IPS-18c (cell line): Measurements from ENCODE around the gene DPYD.

Experiments
- H3K4me3 ChIP-seq: 2 replicates; pipeline ENCODE4 v1.7.0; 2013; ENCODE audit warnings: low read depth, mild to moderate bottlenecking, low read length, moderate library complexity; ENCODE audit not compliant: insufficient read depth
- H3K9me3 ChIP-seq: one replicate; pipeline ENCODE4 v1.6.1; 2013; ENCODE audit warnings: mild to moderate bottlenecking, low read length, moderate library complexity; ENCODE audit not compliant: control insufficient read depth, insufficient read depth

Gene DPYD

GRCh38 chr1:97424209-97424608 lies 496.6 kb downstream of the DPYD start:
- H3K4me3 ChIP-seq = no peak overlapping the region
- no peaks in the 10 kb centered on the region for H3K9me3 ChIP-seq

DNA sequence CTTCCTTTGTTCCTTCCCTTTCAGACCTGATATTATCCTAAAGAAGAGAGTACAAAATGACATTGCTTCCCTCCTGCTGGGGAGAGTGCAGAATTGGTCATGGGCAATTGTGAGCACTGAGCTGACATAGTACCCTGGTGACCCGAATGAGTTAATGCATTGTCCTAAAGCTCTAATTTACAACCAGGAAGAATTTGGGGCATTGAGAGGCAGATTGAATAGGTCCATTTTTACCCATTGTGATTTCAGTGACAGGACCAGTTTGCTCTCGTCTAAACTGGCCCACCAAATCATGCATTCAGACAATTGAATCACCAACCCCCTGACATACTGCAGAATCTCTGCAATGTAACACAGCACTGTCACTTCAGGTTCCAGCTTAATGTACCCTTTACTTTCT lies 497.4 kb downstream of the DPYD start:
- Histone ChIP-seq H3K9me3 (no peaks in the 10 kb centered on the region), H3K4me3 (no peak overlapping the region)

- Histone ChIP-seq H3K9me3 (no peaks in the 10 kb centered on the region), H3K4me3 (no peak overlapping the region)
Measured at GRCh38 chr1:97417661-97418060, 503.2 kb downstream of the DPYD start.

DNA sequence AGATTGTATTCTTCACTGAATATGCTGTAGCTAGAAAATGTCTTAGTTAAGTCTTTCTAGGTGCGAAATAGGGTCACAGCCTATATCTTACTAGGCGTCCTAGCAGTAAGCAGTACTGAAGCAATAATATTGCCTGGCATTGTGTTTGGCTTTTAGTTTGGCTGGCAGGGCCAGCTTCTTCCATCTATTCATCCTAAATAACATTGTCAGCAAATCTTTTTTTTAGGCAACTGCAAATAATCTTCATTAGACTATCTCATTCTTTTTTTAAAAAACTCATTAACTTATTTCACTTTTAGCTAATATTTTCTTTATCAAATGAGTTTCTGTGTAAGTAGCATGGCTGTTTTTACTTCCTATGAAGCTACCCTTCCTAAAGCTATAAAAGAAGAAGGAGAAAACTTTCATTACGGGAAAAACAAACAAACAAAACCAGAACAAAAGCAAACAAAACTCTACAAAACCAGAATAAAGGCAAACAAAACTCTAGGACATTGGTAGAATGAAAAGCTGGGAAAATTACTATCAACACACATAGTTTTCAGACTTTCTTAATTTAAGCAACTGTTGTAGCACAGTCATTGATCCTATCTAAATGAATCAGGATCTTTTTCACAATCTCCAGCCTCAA lies 506.0 kb downstream of the DPYD start:
- Histone ChIP-seq H3K4me3 (no peak overlapping the region), H3K9me3 (no peaks in the 10 kb centered on the region)

DNA sequence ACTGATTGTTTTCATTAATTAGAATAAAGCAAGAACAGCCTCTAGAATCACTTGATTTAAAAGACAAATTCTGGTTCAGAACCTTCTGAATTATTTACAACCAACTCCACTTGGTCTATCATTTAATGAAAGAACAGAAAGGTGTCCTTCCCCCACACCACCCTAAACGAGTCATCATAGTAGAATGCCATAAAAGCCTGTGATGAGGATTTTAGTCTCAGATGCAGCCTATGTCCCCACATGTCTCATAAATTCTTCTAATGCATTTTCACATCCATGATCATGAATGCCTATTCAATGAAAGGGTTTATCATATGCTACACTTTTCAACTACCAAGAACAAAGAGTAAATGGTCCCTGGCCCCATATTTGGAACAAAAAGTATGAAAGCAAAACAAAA lies 508.1 kb downstream of the DPYD start:
- peaks cover 2% of the 10 kb centered on the region for H3K9me3 ChIP-seq
- no peak overlapping the region for H3K4me3 ChIP-seq

- Histone ChIP-seq H3K4me3 (no peak overlapping the region), H3K9me3 (peaks cover 2% of the 10 kb centered on the region)
Measured at GRCh38 chr1:97412166-97412565, 508.7 kb downstream of the DPYD start.

- no peak overlapping the region for H3K4me3 ChIP-seq
Measured at GRCh38 chr1:97396463-97396862, 524.4 kb downstream of the DPYD start.

GRCh38 chr1:97392701-97393100 lies 528.1 kb downstream of the DPYD start:
- Histone ChIP-seq H3K4me3 (no peak overlapping the region), H3K9me3 (no peaks in the 10 kb centered on the region)

More at GRCh38 chr1:97396463-97396862, 524.4 kb downstream of the DPYD start:
- H3K9me3 ChIP-seq = peaks cover 2% of the 10 kb centered on the region

DNA sequence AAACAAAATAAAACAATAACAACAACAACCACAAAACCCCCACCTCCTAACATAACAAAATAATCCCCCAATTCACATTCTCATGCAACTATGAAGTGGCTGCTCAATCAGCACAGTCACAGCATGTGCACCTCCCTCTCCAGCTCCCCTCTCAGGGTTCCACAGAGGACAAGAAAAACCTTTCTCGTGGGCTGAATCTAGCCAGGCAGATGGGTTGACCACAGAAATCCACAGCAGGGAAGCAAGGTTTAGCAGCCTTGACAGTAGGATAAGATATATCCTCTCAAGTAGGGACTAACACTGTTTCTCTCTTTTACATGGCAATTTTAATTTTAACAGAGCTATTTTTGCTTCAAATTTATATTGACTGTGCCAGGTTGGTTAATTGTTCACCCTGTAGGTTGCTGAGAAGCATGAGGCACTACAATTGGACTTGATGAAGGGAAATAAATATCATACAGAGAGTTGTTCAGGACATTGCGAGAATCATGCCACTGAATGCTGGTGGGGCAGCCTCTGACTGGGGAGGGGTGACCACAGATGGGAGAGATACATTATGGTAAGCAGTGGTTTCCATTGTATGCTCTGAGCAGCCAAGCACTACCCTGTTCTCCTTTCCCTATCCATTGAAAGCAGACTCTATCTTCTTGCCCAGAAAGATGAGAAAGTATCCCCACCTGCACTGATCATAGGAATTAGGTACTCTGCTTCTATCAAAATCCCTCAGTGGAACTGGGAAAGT lies 535.1 kb downstream of the DPYD start:
- Histone ChIP-seq H3K9me3 (no peaks in the 10 kb centered on the region), H3K4me3 (no peak overlapping the region)

DNA sequence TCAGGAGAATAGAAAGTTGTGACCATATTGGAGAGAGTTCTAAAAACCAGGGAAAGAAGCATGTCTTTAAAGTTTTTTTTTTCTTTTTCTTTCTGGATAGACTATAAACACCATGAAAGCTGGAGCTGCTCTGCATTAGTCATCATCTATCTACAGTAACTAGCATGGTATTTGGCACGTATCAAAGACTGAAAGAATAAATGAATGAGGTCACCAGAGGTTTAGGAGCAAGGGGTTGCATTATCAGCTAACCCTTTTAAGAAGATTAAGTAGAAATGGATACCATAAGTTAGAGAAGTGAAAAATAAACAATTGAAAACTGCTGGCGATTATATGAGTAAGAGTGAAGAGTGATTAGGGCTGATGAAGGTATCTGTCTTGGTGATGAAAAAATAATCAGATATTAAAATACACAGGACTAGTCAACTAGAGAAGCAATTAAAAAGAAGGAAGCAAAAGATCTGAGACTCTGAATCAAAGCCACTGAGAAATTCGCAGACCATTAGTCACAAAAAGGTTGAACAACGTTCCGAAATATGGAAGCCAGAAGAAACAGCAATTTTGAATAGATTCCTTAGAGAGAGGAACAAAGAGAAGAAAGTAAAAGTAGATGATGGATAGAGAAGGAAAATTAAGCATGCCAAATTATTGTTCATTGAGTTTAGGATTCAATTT lies 536.4 kb downstream of the DPYD start:
- H3K4me3 ChIP-seq = no peak overlapping the region
- H3K9me3 ChIP-seq = no peaks in the 10 kb centered on the region

GRCh38 chr1:97383797-97384196 lies 537.0 kb downstream of the DPYD start:
- Histone ChIP-seq H3K4me3 (no peak overlapping the region), H3K9me3 (no peaks in the 10 kb centered on the region)

- Histone ChIP-seq H3K9me3 (no peaks in the 10 kb centered on the region), H3K4me3 (no peak overlapping the region)
Measured at GRCh38 chr1:97382206-97382605, 538.6 kb downstream of the DPYD start.

GRCh38 chr1:97379387-97380075 lies 541.3 kb downstream of the DPYD start:
- H3K9me3 ChIP-seq = no peaks in the 10 kb centered on the region

DNA sequence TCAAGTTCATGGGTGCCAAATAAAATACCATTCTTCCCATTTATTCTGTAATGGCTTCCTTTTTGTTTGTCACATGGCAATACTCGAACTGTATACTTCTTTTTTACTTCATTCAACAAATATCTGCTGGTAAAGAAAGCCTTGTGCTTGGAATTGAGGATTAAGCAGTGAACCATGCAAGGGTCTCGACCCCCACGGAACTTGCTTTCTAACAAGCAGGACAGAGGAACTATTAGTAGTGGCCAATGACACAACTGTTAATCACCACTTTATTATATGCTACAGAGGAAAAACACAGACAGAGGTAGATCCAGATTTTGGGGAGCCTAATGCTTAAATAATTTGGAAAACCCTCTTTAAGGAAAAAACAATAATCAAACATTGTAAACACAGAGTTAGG lies 542.2 kb downstream of the DPYD start:
- no peak overlapping the region for H3K4me3 ChIP-seq
- H3K9me3 ChIP-seq = no peaks in the 10 kb centered on the region

More at GRCh38 chr1:97379387-97380075, 541.3 kb downstream of the DPYD start:
- no peak overlapping the region for H3K4me3 ChIP-seq

DNA sequence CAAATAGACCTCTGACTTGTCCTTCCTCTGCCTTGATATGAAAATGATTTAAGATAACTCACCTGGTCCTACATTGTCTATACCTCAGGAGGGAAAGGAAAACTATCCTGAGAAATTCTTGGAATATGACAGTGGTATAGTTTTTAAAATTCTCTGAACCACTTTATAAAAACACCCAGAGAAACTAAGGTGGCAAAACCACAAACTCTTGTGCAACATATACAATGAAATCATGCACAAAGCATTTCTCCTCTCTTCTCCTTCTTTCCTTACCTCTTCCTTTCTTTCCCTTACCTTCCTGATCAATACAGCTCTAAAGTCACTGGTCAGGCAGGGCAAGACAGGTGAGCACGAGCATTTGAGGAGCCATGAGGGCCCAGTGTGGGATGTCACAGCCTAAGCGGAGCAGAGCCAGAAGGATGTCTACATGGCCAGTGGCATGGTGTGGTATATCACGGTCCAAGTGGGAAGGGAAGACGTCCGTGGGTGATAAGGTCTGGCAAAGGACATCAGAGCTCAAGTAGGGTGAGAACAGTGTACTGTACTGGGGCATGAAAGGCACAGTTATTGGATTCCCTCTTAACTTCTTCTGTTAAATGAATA lies 543.3 kb downstream of the DPYD start:
- no peak overlapping the region for H3K4me3 ChIP-seq
- no peaks in the 10 kb centered on the region for H3K9me3 ChIP-seq

DNA sequence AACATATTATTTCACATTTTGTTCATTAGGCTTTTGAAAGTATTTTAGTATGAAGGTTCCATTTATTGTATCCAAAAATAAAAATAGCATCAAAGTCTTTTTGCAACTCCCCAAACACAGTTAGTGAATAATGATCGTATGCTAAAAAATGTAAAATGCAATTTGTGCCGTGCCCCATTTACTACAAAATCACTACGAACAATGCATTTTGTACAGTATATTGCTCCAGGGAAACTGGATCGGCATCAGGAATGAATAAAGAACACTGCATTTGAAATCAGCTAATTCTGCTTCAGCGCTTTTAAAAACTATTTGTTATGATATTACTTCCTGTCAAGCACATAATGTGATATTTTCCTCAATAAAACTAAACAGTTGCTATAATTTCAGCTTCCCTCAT lies 547.8 kb downstream of the DPYD start:
- Histone ChIP-seq H3K9me3 (no peaks in the 10 kb centered on the region), H3K4me3 (no peak overlapping the region)

DNA sequence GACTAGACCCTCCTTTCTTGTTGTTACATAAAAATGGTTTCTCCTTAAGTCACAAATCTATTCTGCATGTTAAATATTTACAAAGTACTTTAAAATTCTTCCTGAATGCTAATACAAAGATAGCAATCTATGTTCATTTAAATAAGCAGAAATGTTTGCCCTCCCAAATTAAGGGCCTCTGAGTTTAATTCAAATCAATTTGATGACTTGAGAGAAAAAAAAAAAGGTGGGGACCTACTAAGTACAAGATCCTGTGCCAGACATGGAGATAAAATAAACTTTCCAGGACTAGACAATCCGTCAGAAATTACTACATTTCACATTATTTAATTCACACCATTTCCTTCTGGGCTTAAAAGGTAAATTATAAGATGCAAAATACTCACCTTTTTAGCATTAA lies 548.3 kb downstream of the DPYD start:
- Histone ChIP-seq H3K4me3 (no peak overlapping the region), H3K9me3 (no peaks in the 10 kb centered on the region)
